Loucy (cell line): ENCODE results near the gene GPER1.

Experiments
- H2AFZ ChIP-seq: fragments of 200-600 bp; sonication (generic); 2 replicates; pipeline ENCODE4 v1.6.0; 2016; ENCODE audit warnings: antibody characterized with exemption, mild to moderate bottlenecking, low read length, moderate library complexity
- H3F3A ChIP-seq: fragments of 200-600 bp; 2 replicates; pipeline ENCODE4 v1.6.0; 2016; ENCODE audit warnings: antibody characterized with exemption, low read depth, mild to moderate bottlenecking
- H3K27me3 ChIP-seq: fragments of 200-600 bp; sonication (generic); 2 replicates; pipeline ENCODE4 v1.6.1; 2014; ENCODE audit warnings: low read length, mild to moderate bottlenecking; ENCODE audit not compliant: insufficient read depth, poor library complexity, severe bottlenecking
- H3K36me3 ChIP-seq: fragments of 200-600 bp; sonication (generic); 2 replicates; pipeline ENCODE4 v1.6.1; 2016; ENCODE audit warnings: low read length; ENCODE audit not compliant: insufficient read depth
- H3K4me1 ChIP-seq: fragments of 200-600 bp; sonication (generic); 2 replicates; pipeline ENCODE4 v1.5.1; 2014; ENCODE audit warnings: low read length, mild to moderate bottlenecking; ENCODE audit not compliant: insufficient read depth, poor library complexity, severe bottlenecking
- H3K4me2 ChIP-seq: fragments of 200-600 bp; sonication (generic); 2 replicates; pipeline ENCODE4 v1.6.0; 2014; ENCODE audit warnings: antibody characterized with exemption, low read length, low read depth, mild to moderate bottlenecking; ENCODE audit not compliant: poor library complexity, severe bottlenecking
- H3K4me3 ChIP-seq: fragments of 200-600 bp; sonication (generic); 2 replicates; pipeline ENCODE4 v1.5.1; 2014; ENCODE audit warnings: low read length, mild to moderate bottlenecking, mixed read lengths; ENCODE audit not compliant: poor library complexity, severe bottlenecking
- H3K79me2 ChIP-seq: fragments of 200-600 bp; sonication (generic); 2 replicates; pipeline ENCODE4 v1.6.1; 2014; ENCODE audit warnings: low read length; ENCODE audit not compliant: insufficient read depth
- H3K9ac ChIP-seq: fragments of 200-600 bp; sonication (generic); 2 replicates; pipeline ENCODE4 v1.6.0; 2014; ENCODE audit warnings: mild to moderate bottlenecking, low read depth, low read length, moderate library complexity; ENCODE audit not compliant: poor library complexity, severe bottlenecking
- H3K9me2 ChIP-seq: fragments of 200-600 bp; sonication (generic); replicated peaks from 2 replicates; pipeline ENCODE4 v1.6.1; 2016; ENCODE audit warnings: low read depth, low read length, mixed read lengths
- H3K9me3 ChIP-seq: fragments of 200-600 bp; sonication (generic); 2 replicates; pipeline ENCODE4 v1.6.1; 2014; ENCODE audit warnings: mild to moderate bottlenecking, antibody characterized with exemption, low read length, low read depth; ENCODE audit not compliant: insufficient read depth
- H4K20me1 ChIP-seq: fragments of 200-600 bp; sonication (generic); 2 replicates; pipeline ENCODE4 v1.6.0; 2014; ENCODE audit warnings: antibody characterized with exemption, low read length, mild to moderate bottlenecking; ENCODE audit not compliant: insufficient read depth, poor library complexity, severe bottlenecking
- EZH2phosphoT487 ChIP-seq: fragments of 200-600 bp; IDR thresholded peaks from 2 replicates; pipeline ENCODE4 v1.6.1; 2018; ENCODE audit warnings: antibody characterized with exemption, mild to moderate bottlenecking, moderate library complexity, borderline replicate concordance
- TF ChIP-seq, protein P1 (sequence below): fragments of 200-600 bp; sonication (generic); conservative IDR thresholded peaks from 2 replicates; pipeline ENCODE4 v1.5.1; 2014; ENCODE audit warnings: mild to moderate bottlenecking, antibody characterized with exemption, low read length

The GPER1 gene

DNA sequence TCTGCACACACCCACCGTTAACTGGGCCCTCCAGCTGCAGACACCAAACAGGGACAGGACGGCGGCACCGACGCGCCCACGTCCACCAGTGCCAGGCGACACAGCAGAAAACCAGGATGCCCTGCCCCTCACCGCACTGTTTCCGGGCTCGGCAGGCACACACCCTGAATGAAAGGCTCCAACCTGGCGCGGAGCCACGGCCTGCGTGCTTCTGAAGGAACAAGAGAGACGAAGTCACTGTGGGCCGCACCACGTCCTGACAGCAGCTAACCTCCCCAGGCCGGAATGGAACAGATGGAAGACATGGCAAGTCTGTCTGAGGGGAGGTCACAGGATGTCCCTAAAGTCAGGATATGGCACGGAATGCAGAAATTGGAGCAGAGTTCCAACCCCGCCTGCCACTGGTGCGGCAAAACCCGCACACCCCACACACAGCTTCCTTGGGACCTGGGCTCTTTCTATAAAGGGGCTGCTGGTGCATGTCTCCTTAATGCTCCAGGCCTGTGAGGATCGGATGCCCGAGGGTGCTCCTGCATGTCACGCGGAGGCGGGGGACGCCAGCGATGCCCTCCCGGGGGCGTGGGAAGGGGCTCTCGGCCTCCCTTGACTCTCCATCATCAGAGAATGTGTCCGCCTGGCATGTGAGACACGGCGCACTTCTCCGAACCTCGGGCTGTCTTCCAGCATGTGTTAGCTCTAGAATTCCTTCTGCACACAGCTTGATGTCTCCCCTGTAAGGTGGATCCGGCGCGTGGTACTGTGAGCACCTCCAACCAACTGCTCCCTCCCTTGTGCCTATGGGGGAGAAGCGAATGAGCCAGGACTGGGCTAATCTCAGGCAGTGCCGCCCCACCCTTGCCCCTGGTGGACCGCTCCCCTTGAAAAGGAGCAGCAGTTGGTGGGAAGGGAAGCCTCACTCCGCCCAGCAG is 3.9 kb upstream of the GPER1 start:
- Histone ChIP-seq H4K20me1 (no peaks in the 10 kb centered on the region), H3K79me2 (no peaks in the 10 kb centered on the region), H3K4me3 (no peak overlapping the region), H2AFZ (no peak overlapping the region), H3K27me3 (no peaks in the 10 kb centered on the region), H3K9me3 (no peaks in the 10 kb centered on the region), H3F3A (no peaks in the 10 kb centered on the region), H3K36me3 (no peaks in the 10 kb centered on the region), H3K9ac (no peak overlapping the region), H3K4me1 (peaks cover 11% of the 10 kb centered on the region), H3K9me2 (no peaks in the 10 kb centered on the region), H3K4me2 (no peak overlapping the region)
- no peak for TF ChIP-seq EZH2phosphoT487
- TF ChIP-seq, protein P1, sequence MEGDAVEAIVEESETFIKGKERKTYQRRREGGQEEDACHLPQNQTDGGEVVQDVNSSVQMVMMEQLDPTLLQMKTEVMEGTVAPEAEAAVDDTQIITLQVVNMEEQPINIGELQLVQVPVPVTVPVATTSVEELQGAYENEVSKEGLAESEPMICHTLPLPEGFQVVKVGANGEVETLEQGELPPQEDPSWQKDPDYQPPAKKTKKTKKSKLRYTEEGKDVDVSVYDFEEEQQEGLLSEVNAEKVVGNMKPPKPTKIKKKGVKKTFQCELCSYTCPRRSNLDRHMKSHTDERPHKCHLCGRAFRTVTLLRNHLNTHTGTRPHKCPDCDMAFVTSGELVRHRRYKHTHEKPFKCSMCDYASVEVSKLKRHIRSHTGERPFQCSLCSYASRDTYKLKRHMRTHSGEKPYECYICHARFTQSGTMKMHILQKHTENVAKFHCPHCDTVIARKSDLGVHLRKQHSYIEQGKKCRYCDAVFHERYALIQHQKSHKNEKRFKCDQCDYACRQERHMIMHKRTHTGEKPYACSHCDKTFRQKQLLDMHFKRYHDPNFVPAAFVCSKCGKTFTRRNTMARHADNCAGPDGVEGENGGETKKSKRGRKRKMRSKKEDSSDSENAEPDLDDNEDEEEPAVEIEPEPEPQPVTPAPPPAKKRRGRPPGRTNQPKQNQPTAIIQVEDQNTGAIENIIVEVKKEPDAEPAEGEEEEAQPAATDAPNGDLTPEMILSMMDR, result no peak

DNA sequence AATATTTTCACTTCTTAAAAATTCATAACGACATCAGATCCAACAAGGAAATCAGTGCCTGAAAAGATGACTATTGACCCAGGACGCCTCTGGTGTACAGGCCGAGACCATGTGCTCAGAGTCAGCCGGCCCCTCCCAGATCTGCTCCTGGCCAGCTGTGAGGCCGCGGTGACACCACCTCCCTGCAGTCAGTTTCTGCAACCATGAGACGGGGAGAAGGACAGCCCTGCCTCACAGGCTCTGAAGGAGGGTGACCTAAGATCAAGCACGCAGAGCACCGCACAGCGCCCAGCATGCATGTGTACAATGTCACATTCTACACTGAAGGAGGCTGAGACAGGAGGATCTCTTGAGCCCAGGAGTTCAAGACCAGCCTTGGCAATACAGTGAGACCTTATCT is 2.6 kb upstream of the GPER1 start:
- H3K9me3 ChIP-seq, result no peaks in the 10 kb centered on the region
- no peaks in the 10 kb centered on the region for H3K79me2 ChIP-seq
- H3K4me1 ChIP-seq, result peaks cover 4% of the 10 kb centered on the region
- H3K27me3 ChIP-seq, result no peaks in the 10 kb centered on the region
- no peaks in the 10 kb centered on the region for H3F3A ChIP-seq
- no peak overlapping the region for H3K4me3 ChIP-seq
- H3K9me2 ChIP-seq, result no peaks in the 10 kb centered on the region
- no peak overlapping the region for H3K9ac ChIP-seq
- H2AFZ ChIP-seq, result no peak overlapping the region
- H3K36me3 ChIP-seq, result no peaks in the 10 kb centered on the region
- TF ChIP-seq, protein P1, result no peak
- TF ChIP-seq EZH2phosphoT487, result no peak
- no peaks in the 10 kb centered on the region for H4K20me1 ChIP-seq
- H3K4me2 ChIP-seq, result no peak overlapping the region

DNA sequence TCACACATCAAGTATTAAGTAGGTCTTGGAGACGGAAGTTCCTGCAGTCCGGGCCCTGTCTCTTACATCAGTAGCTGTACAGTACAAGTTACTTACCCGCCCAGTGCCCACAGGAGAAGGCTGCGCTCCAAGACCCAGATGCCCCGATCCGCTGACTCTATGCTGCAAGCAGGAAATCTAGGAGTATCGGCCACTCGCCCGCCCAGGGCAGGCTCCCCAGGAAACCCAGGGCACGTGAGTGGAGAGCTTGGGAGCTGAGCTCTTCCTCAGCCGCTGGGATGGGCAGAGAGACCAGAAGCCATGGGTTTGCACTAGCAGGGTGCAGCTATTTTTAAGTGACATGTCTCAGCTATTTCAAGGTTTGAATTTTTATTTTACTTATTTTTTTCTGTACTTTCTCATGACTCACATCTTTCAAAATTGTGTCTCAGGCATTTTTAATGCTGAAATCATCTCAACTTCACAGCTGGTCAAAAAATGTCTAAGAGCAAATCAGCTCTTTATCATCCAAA is 1.9 kb upstream of the GPER1 start:
- Histone ChIP-seq H2AFZ (no peak overlapping the region), H3K4me3 (no peak overlapping the region), H3K9ac (no peak overlapping the region), H3K4me2 (no peak overlapping the region), H3K4me1 (peaks cover 4% of the 10 kb centered on the region), H3F3A (no peaks in the 10 kb centered on the region), H3K9me3 (no peaks in the 10 kb centered on the region), H3K36me3 (no peaks in the 10 kb centered on the region), H3K79me2 (no peaks in the 10 kb centered on the region), H3K27me3 (no peaks in the 10 kb centered on the region), H4K20me1 (no peaks in the 10 kb centered on the region), H3K9me2 (no peaks in the 10 kb centered on the region)
- TF ChIP-seq, protein P1, result no peak
- no peak for TF ChIP-seq EZH2phosphoT487
